PC-9 (cell line): ENCODE results near the gene OBP2A. TPM values are rescaled to one million over a fixed set of nuclear protein-coding genes. Genes with fewer than 3 reads are reported as not detected.
"Not testable (repeated sequence)": the region's sequence is repeated elsewhere in the genome, so short reads cannot be mapped to it uniquely, and the experiment has no call there.

Experiments
- BruUV-seq: library from RNA; stranded (reverse); fragments of 400-500 nt; replicated peaks from 2 replicates; lab custom pipeline; 2021; lab: Mats Ljungman, UMichigan
- CTCF ChIA-PET: fragments of 300-600 bp; sonication (Branson Sonifier 250); formaldehyde crosslinking; loops from one replicate; lab custom pipeline; 2022; ENCODE audit warnings: antibody characterized with exemption; lab: Charles Lee
- POLR2A ChIA-PET: fragments of 300-600 bp; sonication (Branson Sonifier 250); formaldehyde crosslinking; loops from one replicate; lab custom pipeline; 2022; ENCODE audit warnings: antibody characterized with exemption; ENCODE audit not compliant: unreplicated experiment; lab: Charles Lee
- DNase-seq, 2 experiments: peaks; one replicate each; pipeline versions ENCODE4 v3.0.0 to v3.0.0-alpha.2; 2015 to 2022; ENCODE audit warnings: mixed read lengths in 1 of 2
- H2AFZ ChIP-seq: fragments of 200-600 bp; sonication (generic); 2 replicates; pipeline ENCODE4 v1.8.1; 2017; ENCODE audit warnings: antibody characterized with exemption
- H3F3A ChIP-seq: fragments of 200-600 bp; sonication (generic); 2 replicates; pipeline ENCODE4 v1.8.1; 2017; ENCODE audit warnings: antibody characterized with exemption, mild to moderate bottlenecking, low read depth; ENCODE audit not compliant: insufficient read depth
- H3K27ac ChIP-seq: fragments of 200-600 bp; sonication (generic); 2 replicates; pipeline ENCODE4 v1.6.1; 2016; ENCODE audit warnings: mixed run types
- H3K27me3 ChIP-seq: fragments of 200-600 bp; sonication (generic); 2 replicates; pipeline ENCODE4 v1.6.1; 2016; ENCODE audit warnings: low read depth, mixed run types; ENCODE audit not compliant: insufficient read depth
- H3K36me3 ChIP-seq: fragments of 200-600 bp; sonication (generic); 2 replicates; pipeline ENCODE4 v1.6.1; 2016; ENCODE audit warnings: low read depth, mixed run types
- H3K4me1 ChIP-seq: fragments of 200-600 bp; sonication (generic); replicated peaks from 2 replicates; pipeline ENCODE4 v1.6.1; 2016; ENCODE audit warnings: mixed run types; ENCODE audit not compliant: insufficient read depth
- H3K4me2 ChIP-seq: fragments of 200-600 bp; sonication (generic); 2 replicates; pipeline ENCODE4 v1.6.1; 2017; ENCODE audit warnings: mixed run types
- H3K4me3 ChIP-seq: fragments of 200-600 bp; sonication (generic); 2 replicates; pipeline ENCODE4 v1.6.1; 2016; ENCODE audit warnings: mixed run types
- H3K79me2 ChIP-seq: fragments of 200-600 bp; sonication (generic); 2 replicates; pipeline ENCODE4 v1.6.1; 2017; ENCODE audit warnings: low read depth, mixed run types
- H3K9me2 ChIP-seq: fragments of 200-600 bp; sonication (generic); 2 replicates; pipeline ENCODE4 v1.8.1; 2017; ENCODE audit warnings: mild to moderate bottlenecking; ENCODE audit not compliant: insufficient read depth
- H3K9me3 ChIP-seq: fragments of 200-600 bp; sonication (generic); 2 replicates; pipeline ENCODE4 v1.8.1; 2016; ENCODE audit warnings: low read depth; ENCODE audit not compliant: insufficient read depth
- H4K20me1 ChIP-seq: fragments of 200-600 bp; sonication (generic); 2 replicates; pipeline ENCODE4 v1.8.1; 2017; ENCODE audit not compliant: insufficient read depth
- CTCF ChIP-seq: fragments of 200-600 bp; sonication (generic); conservative IDR thresholded peaks from 2 replicates; pipeline ENCODE4 v1.6.1; 2017; ENCODE audit warnings: mixed run types, antibody characterized with exemption, mild to moderate bottlenecking, moderate library complexity
- EZH2 ChIP-seq: fragments of 200-600 bp; sonication (generic); IDR thresholded peaks from 2 replicates; pipeline ENCODE4 v1.8.0; 2017; ENCODE audit warnings: antibody characterized with exemption, low read depth
- intact Hi-C: fragments of 100-400 bp; cut with micrococcal nuclease; formaldehyde crosslinking; loops from one replicate; pipeline ENCODE4 v1.10.0; 2022; ENCODE audit not compliant: unreplicated experiment
- total RNA-seq: library from RNA; stranded (reverse); gene quantifications from 2 replicates; pipeline ENCODE4 v1.2.3, GENCODE V29; 2021

Gene OBP2A
- total RNA-seq, 1 experiment from 2014 or later: not detected

DNA sequence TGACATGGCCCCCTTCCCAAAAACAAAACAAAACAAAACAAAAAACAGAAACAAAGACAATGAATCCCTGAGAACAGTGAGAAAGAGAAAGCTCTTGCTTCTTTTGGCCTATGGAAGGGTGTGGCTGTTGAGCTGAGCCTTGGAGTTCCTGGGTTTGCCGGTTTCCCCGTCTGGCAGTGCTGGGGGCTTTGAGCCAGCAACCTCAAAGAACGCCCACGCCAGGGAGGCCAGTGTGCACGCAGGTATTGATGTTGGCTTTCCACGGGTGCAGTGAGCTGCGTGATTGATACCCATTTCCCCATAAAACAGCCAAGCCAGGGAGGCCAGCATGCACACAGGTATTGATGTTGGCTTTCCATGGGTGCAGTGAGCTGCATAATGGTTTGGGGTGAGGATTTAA lies 33.0 kb upstream of the OBP2A start:
- TF ChIP-seq CTCF: no peak
- TF ChIP-seq EZH2: no peak
- H3K36me3 ChIP-seq: no peaks in the 10 kb centered on the region
- no peaks in the 10 kb centered on the region for H4K20me1 ChIP-seq
- H3K4me1 ChIP-seq: no peaks in the 10 kb centered on the region
- no peak overlapping the region for H3K4me3 ChIP-seq
- intact Hi-C loops: no loop called here
- ChIA-PET POLR2A (no interaction called here), CTCF (no interaction called here)
- H3K9me3 ChIP-seq: no peaks in the 10 kb centered on the region
- H2AFZ ChIP-seq: no peak overlapping the region
- DNase-seq: no peak
- BruUV-seq: no TSS peak
- H3K4me2 ChIP-seq: no peak overlapping the region
- no peak overlapping the region for H3K27ac ChIP-seq
- no peaks in the 10 kb centered on the region for H3K79me2 ChIP-seq
- H3K9me2 ChIP-seq: no peaks in the 10 kb centered on the region
- peaks cover 13% of the 10 kb centered on the region for H3K27me3 ChIP-seq
- H3F3A ChIP-seq: no peaks in the 10 kb centered on the region

- DNase-seq: no peak
- intact Hi-C loops: no loop called here
- Histone ChIP-seq H3K27me3 (peaks cover 17% of the 10 kb centered on the region), H3K9me2 (no peaks in the 10 kb centered on the region), H3K36me3 (no peaks in the 10 kb centered on the region), H3K79me2 (no peaks in the 10 kb centered on the region), H3K4me2 (no peak overlapping the region), H3K4me3 (no peak overlapping the region), H3K27ac (no peak overlapping the region), H3F3A (no peaks in the 10 kb centered on the region), H3K4me1 (no peaks in the 10 kb centered on the region), H2AFZ (no peak overlapping the region), H4K20me1 (no peaks in the 10 kb centered on the region), H3K9me3 (no peaks in the 10 kb centered on the region)
- POLR2A ChIA-PET: no interaction called here
- BruUV-seq: no TSS peak
- CTCF ChIA-PET: no interaction called here
- TF ChIP-seq CTCF (no peak), EZH2 (no peak)
These were observed 32.5 kb upstream of the OBP2A start for GRCh38 chr9:135513351-135513846.

GRCh38 chr9:135513906-135514305 lies 32.0 kb upstream of the OBP2A start:
- DNase-seq, CTCF ChIA-PET, H3K79me2 ChIP-seq, H3K27ac ChIP-seq, H3K9me3 ChIP-seq, intact Hi-C loops, H3K4me2 ChIP-seq, H3K4me3 ChIP-seq, H4K20me1 ChIP-seq, H3K36me3 ChIP-seq, H2AFZ ChIP-seq, H3K9me2 ChIP-seq, H3K4me1 ChIP-seq, POLR2A ChIA-PET, BruUV-seq, H3F3A ChIP-seq: not testable (repeated sequence)
- H3K27me3 ChIP-seq: peaks cover 21% of the 10 kb centered on the region
